HEK293 (cell line): ENCODE measurements around the gene PTGIR.
A peak's percentile ranks its signal among the peaks of the same experiment; 100 is the strongest.

Experiments used
- ELK4 ChIP-seq: IDR thresholded peaks from 2 replicates; pipeline ENCODE4 v1.6.1; 2011; ENCODE audit warnings: mild to moderate bottlenecking, low read depth, low read length, borderline replicate concordance
- FEZF1 ChIP-seq: fragments of 450-650 bp; formaldehyde crosslinking; IDR thresholded peaks from 2 replicates; pipeline ENCODE4 v1.5.1; 2016; ENCODE audit warnings: missing biosample characterization, missing genetic modification characterization
- KLF16 ChIP-seq: fragments of 450-650 bp; formaldehyde crosslinking; IDR thresholded peaks from 2 replicates; pipeline ENCODE4 v1.5.1; 2017; ENCODE audit warnings: missing biosample characterization, missing genetic modification characterization
- KLF9 ChIP-seq: fragments of 450-650 bp; formaldehyde crosslinking; IDR thresholded peaks from 2 replicates; pipeline ENCODE4 v1.5.1; 2016; ENCODE audit warnings: missing biosample characterization, missing genetic modification characterization, low read depth
- SCRT2 ChIP-seq: fragments of 450-650 bp; formaldehyde crosslinking; IDR thresholded peaks from 2 replicates; pipeline ENCODE4 v1.5.1; 2016; ENCODE audit warnings: missing biosample characterization, missing genetic modification characterization
- SP7 ChIP-seq: fragments of 450-650 bp; formaldehyde crosslinking; IDR thresholded peaks from 2 replicates; pipeline ENCODE4 v1.5.1; 2016; ENCODE audit warnings: missing biosample characterization, missing genetic modification characterization
- YY1 ChIP-seq: fragments of 450-650 bp; formaldehyde crosslinking; IDR thresholded peaks from 2 replicates; pipeline ENCODE4 v1.5.1; 2018; ENCODE audit warnings: missing biosample characterization, missing genetic modification characterization
- ZBTB1 ChIP-seq: fragments of 450-650 bp; formaldehyde crosslinking; IDR thresholded peaks from 2 replicates; pipeline ENCODE4 v1.5.1; 2016; ENCODE audit warnings: missing biosample characterization, missing genetic modification characterization
- ZBTB17 ChIP-seq: fragments of 450-650 bp; formaldehyde crosslinking; IDR thresholded peaks from 2 replicates; pipeline ENCODE4 v1.5.1; 2016; ENCODE audit warnings: missing biosample characterization, missing genetic modification characterization
- ZBTB7A ChIP-seq: fragments of 450-650 bp; formaldehyde crosslinking; IDR thresholded peaks from 2 replicates; pipeline ENCODE4 v1.5.1; 2016; ENCODE audit warnings: low read depth, missing biosample characterization, missing genetic modification characterization
- ZFHX2 ChIP-seq: fragments of 450-650 bp; formaldehyde crosslinking; conservative IDR thresholded peaks from 2 replicates; pipeline ENCODE4 v1.5.1; 2016; ENCODE audit warnings: missing biosample characterization, missing genetic modification characterization
- ZNF133 ChIP-seq: fragments of 450-650 bp; formaldehyde crosslinking; IDR thresholded peaks from 2 replicates; pipeline ENCODE4 v1.5.1; 2016; ENCODE audit warnings: missing biosample characterization, missing genetic modification characterization
- ZNF146 ChIP-seq: fragments of 450-650 bp; formaldehyde crosslinking; IDR thresholded peaks from 2 replicates; pipeline ENCODE4 v1.5.1; 2016; ENCODE audit warnings: missing biosample characterization, missing genetic modification characterization
- ZNF175 ChIP-seq: fragments of 450-650 bp; formaldehyde crosslinking; IDR thresholded peaks from 2 replicates; pipeline ENCODE4 v1.5.1; 2016; ENCODE audit warnings: missing biosample characterization, missing genetic modification characterization
- ZNF184 ChIP-seq: fragments of 450-650 bp; IDR thresholded peaks from 2 replicates; pipeline ENCODE4 v1.5.1; 2018; ENCODE audit warnings: missing biosample characterization, mild to moderate bottlenecking, missing genetic modification characterization
- ZNF292 ChIP-seq: fragments of 450-650 bp; formaldehyde crosslinking; IDR thresholded peaks from 2 replicates; pipeline ENCODE4 v1.5.1; 2016; ENCODE audit warnings: low read depth, missing biosample characterization, missing genetic modification characterization, borderline replicate concordance
- ZNF404 ChIP-seq: fragments of 450-650 bp; formaldehyde crosslinking; IDR thresholded peaks from 2 replicates; pipeline ENCODE4 v1.5.1; 2017; ENCODE audit warnings: missing biosample characterization, missing genetic modification characterization
- ZNF416 ChIP-seq: fragments of 450-650 bp; formaldehyde crosslinking; IDR thresholded peaks from 2 replicates; pipeline ENCODE4 v1.5.1; 2016; ENCODE audit warnings: missing biosample characterization, missing genetic modification characterization
- ZNF426 ChIP-seq: fragments of 450-650 bp; formaldehyde crosslinking; IDR thresholded peaks from 2 replicates; pipeline ENCODE4 v1.5.1; 2017; ENCODE audit warnings: missing biosample characterization, missing genetic modification characterization, mild to moderate bottlenecking, inconsistent platforms, moderate library complexity
- ZNF514 ChIP-seq: fragments of 450-650 bp; formaldehyde crosslinking; IDR thresholded peaks from 2 replicates; pipeline ENCODE4 v1.5.1; 2016; ENCODE audit warnings: missing biosample characterization, missing genetic modification characterization
- ZNF558 ChIP-seq: fragments of 450-650 bp; formaldehyde crosslinking; IDR thresholded peaks from 2 replicates; pipeline ENCODE4 v1.5.1; 2016; ENCODE audit warnings: missing biosample characterization, missing genetic modification characterization
- ZNF571 ChIP-seq: fragments of 450-650 bp; formaldehyde crosslinking; IDR thresholded peaks from 2 replicates; pipeline ENCODE4 v1.5.0; 2017; ENCODE audit warnings: missing biosample characterization, missing genetic modification characterization
- ZNF585B ChIP-seq: fragments of 450-650 bp; formaldehyde crosslinking; IDR thresholded peaks from 2 replicates; pipeline ENCODE4 v1.5.1; 2016; ENCODE audit warnings: missing biosample characterization, missing genetic modification characterization
- ZNF621 ChIP-seq: fragments of 450-650 bp; formaldehyde crosslinking; IDR thresholded peaks from 2 replicates; pipeline ENCODE4 v1.5.1; 2017; ENCODE audit warnings: missing biosample characterization, missing genetic modification characterization
- ZNF704 ChIP-seq: fragments of 450-650 bp; formaldehyde crosslinking; IDR thresholded peaks from 2 replicates; pipeline ENCODE4 v1.5.1; 2016; ENCODE audit warnings: missing biosample characterization, missing genetic modification characterization
- ZNF777 ChIP-seq: fragments of 450-650 bp; formaldehyde crosslinking; IDR thresholded peaks from 2 replicates; pipeline ENCODE4 v1.5.1; 2017; ENCODE audit warnings: missing biosample characterization, missing genetic modification characterization, borderline replicate concordance
- ZSCAN18 ChIP-seq: fragments of 450-650 bp; formaldehyde crosslinking; IDR thresholded peaks from 2 replicates; pipeline ENCODE4 v1.5.1; 2016; ENCODE audit warnings: missing biosample characterization, missing genetic modification characterization
- ZXDB ChIP-seq: fragments of 450-650 bp; formaldehyde crosslinking; IDR thresholded peaks from 2 replicates; pipeline ENCODE4 v1.5.1; 2016; ENCODE audit warnings: missing biosample characterization, missing genetic modification characterization
- TF ChIP-seq, protein P1 (sequence below): fragments of 450-650 bp; formaldehyde crosslinking; conservative IDR thresholded peaks from 2 replicates; pipeline ENCODE4 v1.5.1; 2016; ENCODE audit warnings: low read depth, missing biosample characterization, missing genetic modification characterization
- TF ChIP-seq, protein P2 (sequence below): fragments of 450-650 bp; formaldehyde crosslinking; IDR thresholded peaks from 2 replicates; pipeline ENCODE4 v1.5.1; 2016; ENCODE audit warnings: missing biosample characterization, missing genetic modification characterization

Gene PTGIR

GRCh38 chr19:46661020-46661731 is 36.3 kb upstream of the PTGIR start, which contains the start of gene DACT3 (continued):
- TF ChIP-seq, protein P1, sequence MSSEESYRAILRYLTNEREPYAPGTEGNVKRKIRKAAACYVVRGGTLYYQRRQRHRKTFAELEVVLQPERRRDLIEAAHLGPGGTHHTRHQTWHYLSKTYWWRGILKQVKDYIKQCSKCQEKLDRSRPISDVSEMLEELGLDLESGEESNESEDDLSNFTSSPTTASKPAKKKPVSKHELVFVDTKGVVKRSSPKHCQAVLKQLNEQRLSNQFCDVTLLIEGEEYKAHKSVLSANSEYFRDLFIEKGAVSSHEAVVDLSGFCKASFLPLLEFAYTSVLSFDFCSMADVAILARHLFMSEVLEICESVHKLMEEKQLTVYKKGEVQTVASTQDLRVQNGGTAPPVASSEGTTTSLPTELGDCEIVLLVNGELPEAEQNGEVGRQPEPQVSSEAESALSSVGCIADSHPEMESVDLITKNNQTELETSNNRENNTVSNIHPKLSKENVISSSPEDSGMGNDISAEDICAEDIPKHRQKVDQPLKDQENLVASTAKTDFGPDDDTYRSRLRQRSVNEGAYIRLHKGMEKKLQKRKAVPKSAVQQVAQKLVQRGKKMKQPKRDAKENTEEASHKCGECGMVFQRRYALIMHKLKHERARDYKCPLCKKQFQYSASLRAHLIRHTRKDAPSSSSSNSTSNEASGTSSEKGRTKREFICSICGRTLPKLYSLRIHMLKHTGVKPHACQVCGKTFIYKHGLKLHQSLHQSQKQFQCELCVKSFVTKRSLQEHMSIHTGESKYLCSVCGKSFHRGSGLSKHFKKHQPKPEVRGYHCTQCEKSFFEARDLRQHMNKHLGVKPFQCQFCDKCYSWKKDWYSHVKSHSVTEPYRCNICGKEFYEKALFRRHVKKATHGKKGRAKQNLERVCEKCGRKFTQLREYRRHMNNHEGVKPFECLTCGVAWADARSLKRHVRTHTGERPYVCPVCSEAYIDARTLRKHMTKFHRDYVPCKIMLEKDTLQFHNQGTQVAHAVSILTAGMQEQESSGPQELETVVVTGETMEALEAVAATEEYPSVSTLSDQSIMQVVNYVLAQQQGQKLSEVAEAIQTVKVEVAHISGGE (tag by site-specific recombination), result peak; percentile 33; the same call in 1 of the 2 replicates
- TF ChIP-seq ZNF426 (tag by site-specific recombination) (no peak), ZNF571 (tag by site-specific recombination) (no peak), SP7 (no peak), ZBTB17 (tag by site-specific recombination) (no peak), ZNF133 (no peak), SCRT2 (tag by site-specific recombination) (no peak), ZNF704 (tag by site-specific recombination) (no peak), ZNF184 (tag by site-specific recombination) (no peak), ZSCAN18 (tag by site-specific recombination) (no peak), ELK4 (no peak), ZBTB1 (tag by site-specific recombination) (no peak), FEZF1 (tag by site-specific recombination) (no peak), KLF16 (peak; percentile 83), YY1 (tag by site-specific recombination) (no peak), KLF9 (tag by site-specific recombination) (peak; percentile 100), ZNF146 (tag by site-specific recombination) (no peak), ZNF514 (tag by site-specific recombination) (no peak), ZXDB (tag by site-specific recombination) (no peak), ZNF585B (tag by site-specific recombination) (no peak), ZFHX2 (tag by site-specific recombination) (peak; percentile 79), ZNF416 (no peak), ZNF292 (tag by site-specific recombination) (no peak), ZNF558 (tag by site-specific recombination) (no peak), ZBTB7A (tag by site-specific recombination) (no peak), ZNF404 (tag by site-specific recombination) (no peak), ZNF621 (tag by site-specific recombination) (no peak), ZNF175 (tag by site-specific recombination) (no peak), ZNF777 (tag by site-specific recombination) (no peak)
- TF ChIP-seq, protein P2, sequence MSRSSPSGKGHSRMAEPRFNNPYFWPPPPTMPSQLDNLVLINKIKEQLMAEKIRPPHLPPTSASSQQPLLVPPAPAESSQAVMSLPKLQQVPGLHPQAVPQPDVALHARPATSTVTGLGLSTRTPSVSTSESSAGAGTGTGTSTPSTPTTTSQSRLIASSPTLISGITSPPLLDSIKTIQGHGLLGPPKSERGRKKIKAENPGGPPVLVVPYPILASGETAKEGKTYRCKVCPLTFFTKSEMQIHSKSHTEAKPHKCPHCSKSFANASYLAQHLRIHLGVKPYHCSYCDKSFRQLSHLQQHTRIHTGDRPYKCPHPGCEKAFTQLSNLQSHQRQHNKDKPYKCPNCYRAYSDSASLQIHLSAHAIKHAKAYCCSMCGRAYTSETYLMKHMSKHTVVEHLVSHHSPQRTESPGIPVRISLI (tag by site-specific recombination), result no peak
- TF ChIP-seq, all 188 proteins: peak for 14
